ENCODE results near the gene ITSN2.

The ITSN2 gene

GRCh38 chr2:24169023-24169422 lies 191.3 kb downstream of the ITSN2 start:
- DNase-seq, result no peak

- peak; percentile 35 to 44 for DNase-seq
Observed at GRCh38 chr2:24164416-24164973, 195.8 kb downstream of the ITSN2 start.

- DNase-seq, result no peak
Observed at GRCh38 chr2:24163601-24164000, 196.7 kb downstream of the ITSN2 start.

GRCh38 chr2:24163186-24163585 lies 197.2 kb downstream of the ITSN2 start:
- DNase-seq, result no peak

- DNase-seq, result no peak
Observed at GRCh38 chr2:24162494-24162893, 197.8 kb downstream of the ITSN2 start.

- no peak for DNase-seq
Observed at GRCh38 chr2:24160761-24161160, 199.6 kb downstream of the ITSN2 start.

- no peak for DNase-seq
Observed at GRCh38 chr2:24159708-24160107, 200.6 kb downstream of the ITSN2 start.

GRCh38 chr2:24158131-24158530 lies 202.2 kb downstream of the ITSN2 start:
- no peak for DNase-seq

GRCh38 chr2:24153478-24153877 lies 206.9 kb downstream of the ITSN2 start:
- DNase-seq, result no peak
